Activated T-cell treated with anti-CD3 and anti-CD28 coated beads, Interleukin-2, amount 50 U/mL, for 24 hours (primary cell): Measurements from ENCODE around the gene DDX31.

ENCODE experiments used
- DNase-seq: peaks from one replicate; pipeline ENCODE4 v3.0.0-alpha.2; 2020
- H3K27ac Mint-ChIP-seq: 2 replicates; pipeline ENCODE4 v1.8.0; 2020; ENCODE audit warnings: mild to moderate bottlenecking, mixed read lengths
- H3K27me3 Mint-ChIP-seq: 2 replicates; pipeline ENCODE4 v1.8.0; 2020; ENCODE audit warnings: mixed read lengths
- H3K36me3 Mint-ChIP-seq: 2 replicates; pipeline ENCODE4 v1.8.0; 2020; ENCODE audit warnings: low read depth, mixed read lengths
- H3K4me1 Mint-ChIP-seq: 2 replicates; pipeline ENCODE4 v1.8.0; 2020; ENCODE audit warnings: low read depth, mixed read lengths
- H3K4me3 Mint-ChIP-seq: 2 replicates; pipeline ENCODE4 v1.8.0; 2020; ENCODE audit warnings: mild to moderate bottlenecking, moderate library complexity, mixed read lengths
- H3K9me3 Mint-ChIP-seq: 2 replicates; pipeline ENCODE4 v1.8.0; 2020; ENCODE audit warnings: mixed read lengths

Gene DDX31

GRCh38 chr9:132663117-132663516 lies 6.7 kb downstream of the DDX31 start:
- no peak overlapping the region for H3K4me3 Mint-ChIP-seq
- no peaks in the 10 kb centered on the region for H3K27me3 Mint-ChIP-seq
- H3K9me3 Mint-ChIP-seq: no peaks in the 10 kb centered on the region
- DNase-seq: no peak
- H3K36me3 Mint-ChIP-seq: peaks cover 18% of the 10 kb centered on the region
- no peak overlapping the region for H3K27ac Mint-ChIP-seq
- H3K4me1 Mint-ChIP-seq: peaks cover 21% of the 10 kb centered on the region

DNA sequence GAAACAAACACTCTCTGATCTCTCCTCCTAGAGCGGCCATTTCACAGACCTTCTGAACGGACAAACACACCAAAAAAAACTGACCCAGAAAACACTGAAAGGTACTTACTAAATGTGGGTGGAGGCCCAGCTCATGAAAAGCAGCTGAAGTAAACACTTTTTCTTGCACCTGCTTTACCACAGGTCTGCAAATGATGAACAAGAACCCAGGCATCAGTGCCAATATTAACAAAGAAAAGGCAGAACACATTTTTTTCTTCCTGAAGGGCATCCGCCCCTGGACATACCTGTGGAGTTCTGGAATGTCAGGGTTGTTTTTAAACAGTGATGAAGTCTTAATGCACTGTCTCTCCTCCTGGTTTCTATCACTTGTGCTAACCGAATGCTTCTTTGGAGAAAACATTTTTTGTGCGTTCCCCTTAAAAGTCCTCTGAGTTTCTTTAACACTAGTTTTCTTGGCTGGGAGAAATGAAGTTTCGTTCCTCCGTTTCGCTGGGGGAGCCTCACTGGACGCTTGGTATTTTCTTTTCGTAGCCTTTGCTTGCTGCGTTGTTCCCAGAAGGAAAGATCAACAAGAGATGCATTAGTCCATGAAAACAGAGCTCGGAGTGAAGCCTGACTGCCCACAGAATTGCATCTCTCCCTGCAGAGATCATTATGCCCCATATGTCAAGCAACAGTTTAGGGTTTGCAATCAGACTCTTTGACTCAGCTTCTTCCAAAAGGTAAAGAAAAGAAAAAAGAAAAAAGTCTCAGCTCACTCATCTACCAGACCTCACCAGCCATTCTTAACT lies 7.4 kb downstream of the DDX31 start:
- Mint-ChIP-seq H3K27me3 (no peaks in the 10 kb centered on the region), H3K9me3 (no peaks in the 10 kb centered on the region)
- no peak for DNase-seq

GRCh38 chr9:132656299-132656698 lies 13.5 kb downstream of the DDX31 start:
- Mint-ChIP-seq H3K4me3 (no peak overlapping the region), H3K4me1 (peaks cover 7% of the 10 kb centered on the region), H3K27ac (no peak overlapping the region), H3K9me3 (no peaks in the 10 kb centered on the region), H3K27me3 (no peaks in the 10 kb centered on the region), H3K36me3 (peaks cover 37% of the 10 kb centered on the region)
- no peak for DNase-seq

More for the DNA sequence above, 7.4 kb downstream of the DDX31 start:
- H3K36me3 Mint-ChIP-seq: peaks cover 10% of the 10 kb centered on the region
- peaks cover 13% of the 10 kb centered on the region for H3K4me1 Mint-ChIP-seq
- H3K4me3 Mint-ChIP-seq: no peak overlapping the region
- peak overlapping the region; percentile 24 for H3K27ac Mint-ChIP-seq

DNA sequence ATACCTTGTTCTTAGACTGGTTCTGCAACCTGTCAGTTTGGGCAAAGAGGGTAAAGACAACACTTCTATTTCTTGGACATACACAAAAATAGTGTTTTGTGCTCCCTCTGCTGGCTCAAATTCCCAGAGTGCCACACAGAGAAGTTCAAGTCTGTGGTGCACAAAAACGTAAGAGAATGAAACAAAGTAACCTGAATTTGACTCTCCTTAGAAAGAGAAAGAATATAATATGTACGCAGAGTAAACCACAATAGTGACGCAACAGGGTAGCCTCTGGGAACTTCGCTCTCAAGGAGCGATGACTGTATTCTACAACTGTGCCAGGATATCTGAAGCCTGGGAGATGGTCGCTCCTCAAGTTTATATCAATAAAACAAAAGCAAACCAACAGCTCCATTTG lies 18.5 kb downstream of the DDX31 start:
- DNase-seq: no peak
- Mint-ChIP-seq H3K27ac (no peak overlapping the region), H3K9me3 (no peaks in the 10 kb centered on the region), H3K4me1 (peaks cover 15% of the 10 kb centered on the region), H3K27me3 (no peaks in the 10 kb centered on the region), H3K4me3 (no peak overlapping the region), H3K36me3 (peaks cover 87% of the 10 kb centered on the region)

GRCh38 chr9:132648685-132649084 lies 21.1 kb downstream of the DDX31 start:
- H3K4me1 Mint-ChIP-seq: peaks cover 12% of the 10 kb centered on the region
- no peaks in the 10 kb centered on the region for H3K9me3 Mint-ChIP-seq
- H3K4me3 Mint-ChIP-seq: no peak overlapping the region
- H3K27ac Mint-ChIP-seq: no peak overlapping the region
- no peak for DNase-seq
- peaks cover 96% of the 10 kb centered on the region for H3K36me3 Mint-ChIP-seq
- H3K27me3 Mint-ChIP-seq: no peaks in the 10 kb centered on the region

- Mint-ChIP-seq H3K4me1 (peaks cover 12% of the 10 kb centered on the region), H3K27me3 (no peaks in the 10 kb centered on the region), H3K9me3 (no peaks in the 10 kb centered on the region), H3K36me3 (peaks cover 97% of the 10 kb centered on the region), H3K4me3 (no peak overlapping the region), H3K27ac (no peak overlapping the region)
- DNase-seq: no peak
These were observed 21.5 kb downstream of the DDX31 start for GRCh38 chr9:132648283-132648682.

DNA sequence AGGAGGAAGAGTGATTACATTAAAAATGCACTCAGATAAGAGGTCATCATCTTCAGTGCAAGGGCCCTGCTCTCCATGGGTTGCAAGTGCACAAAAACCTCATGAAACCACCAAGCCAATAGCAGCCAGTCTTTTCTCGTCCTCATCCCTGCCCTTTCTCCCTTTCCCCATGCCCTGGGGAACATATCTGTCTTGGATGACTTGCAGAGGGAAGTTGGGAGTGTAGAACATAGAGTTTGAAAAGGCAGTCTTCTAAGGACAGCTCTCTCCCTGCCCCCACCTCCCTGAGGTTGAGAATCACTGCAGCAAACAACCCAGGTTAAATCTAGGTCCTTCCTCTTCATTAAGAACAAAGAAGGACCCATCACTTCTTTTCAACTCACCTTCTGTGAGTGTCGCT lies 22.0 kb downstream of the DDX31 start:
- Mint-ChIP-seq H3K4me3 (no peak overlapping the region), H3K36me3 (peaks cover 100% of the 10 kb centered on the region), H3K27ac (peak overlapping the region; percentile 71), H3K27me3 (no peaks in the 10 kb centered on the region), H3K4me1 (peaks cover 12% of the 10 kb centered on the region), H3K9me3 (no peaks in the 10 kb centered on the region)
- DNase-seq: no peak

DNA sequence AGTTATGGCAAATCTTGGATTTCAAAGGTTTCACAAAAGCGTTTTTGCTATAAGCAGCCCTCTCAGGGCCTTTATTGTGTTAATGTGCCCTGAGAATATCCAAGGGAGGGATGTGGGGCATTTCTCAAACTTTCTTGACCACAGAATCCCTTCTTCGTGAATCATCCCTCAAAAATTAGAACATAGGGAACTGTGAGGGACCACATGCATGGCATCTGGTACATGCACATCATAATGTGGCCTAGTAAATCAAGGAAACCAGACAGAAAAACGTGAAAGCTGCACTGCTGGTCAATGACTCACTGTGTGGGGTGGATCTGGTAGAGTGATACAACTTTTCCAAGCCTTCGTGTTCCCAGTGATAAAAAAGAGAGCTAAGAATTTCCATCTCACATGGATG lies 22.4 kb downstream of the DDX31 start:
- Mint-ChIP-seq H3K36me3 (peaks cover 100% of the 10 kb centered on the region), H3K27ac (peak overlapping the region; percentile 71)
- no peak for DNase-seq

GRCh38 chr9:132646726-132647125 lies 23.1 kb downstream of the DDX31 start:
- Mint-ChIP-seq H3K27me3 (no peaks in the 10 kb centered on the region), H3K4me3 (no peak overlapping the region), H3K9me3 (no peaks in the 10 kb centered on the region), H3K36me3 (peaks cover 99% of the 10 kb centered on the region), H3K27ac (no peak overlapping the region), H3K4me1 (peaks cover 12% of the 10 kb centered on the region)
- no peak for DNase-seq

More for the DNA sequence above, 22.4 kb downstream of the DDX31 start:
- no peaks in the 10 kb centered on the region for H3K9me3 Mint-ChIP-seq
- H3K4me3 Mint-ChIP-seq: no peak overlapping the region
- H3K4me1 Mint-ChIP-seq: peaks cover 12% of the 10 kb centered on the region
- H3K27me3 Mint-ChIP-seq: no peaks in the 10 kb centered on the region

GRCh38 chr9:132645711-132646110 lies 24.1 kb downstream of the DDX31 start:
- H3K27ac Mint-ChIP-seq: no peak overlapping the region
- no peak for DNase-seq
- H3K27me3 Mint-ChIP-seq: no peaks in the 10 kb centered on the region
- no peak overlapping the region for H3K4me3 Mint-ChIP-seq
- H3K36me3 Mint-ChIP-seq: peaks cover 99% of the 10 kb centered on the region
- H3K9me3 Mint-ChIP-seq: no peaks in the 10 kb centered on the region
- H3K4me1 Mint-ChIP-seq: peaks cover 12% of the 10 kb centered on the region

DNA sequence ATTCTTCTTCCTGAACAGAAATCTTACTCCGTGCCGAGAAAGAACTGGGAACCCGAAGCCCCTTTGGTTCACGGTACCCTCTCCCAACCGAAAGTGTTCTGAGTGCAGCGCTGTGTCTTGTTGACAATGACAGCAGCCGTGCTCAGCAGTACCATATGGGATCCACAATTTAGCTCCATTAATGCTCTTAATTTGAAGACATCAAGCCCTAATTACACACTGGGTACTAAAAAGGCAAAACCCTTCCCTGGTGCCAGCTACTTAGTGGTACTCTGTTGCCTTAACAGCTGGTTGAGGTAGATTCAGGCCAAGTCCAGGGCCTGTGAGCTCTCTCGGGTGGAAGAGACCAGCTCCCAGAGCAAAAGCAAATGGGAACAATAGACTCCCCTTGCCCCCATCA lies 24.5 kb downstream of the DDX31 start:
- no peak overlapping the region for H3K27ac Mint-ChIP-seq
- no peak overlapping the region for H3K4me3 Mint-ChIP-seq
- H3K27me3 Mint-ChIP-seq: no peaks in the 10 kb centered on the region
- peaks cover 99% of the 10 kb centered on the region for H3K36me3 Mint-ChIP-seq
- peaks cover 12% of the 10 kb centered on the region for H3K4me1 Mint-ChIP-seq
- DNase-seq: no peak
- no peaks in the 10 kb centered on the region for H3K9me3 Mint-ChIP-seq

GRCh38 chr9:132644251-132644650 lies 25.5 kb downstream of the DDX31 start:
- Mint-ChIP-seq H3K9me3 (no peaks in the 10 kb centered on the region), H3K27me3 (no peaks in the 10 kb centered on the region), H3K4me3 (no peak overlapping the region), H3K4me1 (peaks cover 12% of the 10 kb centered on the region), H3K27ac (no peak overlapping the region), H3K36me3 (peaks cover 99% of the 10 kb centered on the region)
- no peak for DNase-seq

GRCh38 chr9:132641216-132641615 lies 28.6 kb downstream of the DDX31 start:
- H3K27ac Mint-ChIP-seq: no peak overlapping the region
- H3K9me3 Mint-ChIP-seq: no peaks in the 10 kb centered on the region
- no peaks in the 10 kb centered on the region for H3K4me1 Mint-ChIP-seq
- H3K4me3 Mint-ChIP-seq: no peak overlapping the region
- peaks cover 98% of the 10 kb centered on the region for H3K36me3 Mint-ChIP-seq
- no peaks in the 10 kb centered on the region for H3K27me3 Mint-ChIP-seq
- DNase-seq: no peak

DNA sequence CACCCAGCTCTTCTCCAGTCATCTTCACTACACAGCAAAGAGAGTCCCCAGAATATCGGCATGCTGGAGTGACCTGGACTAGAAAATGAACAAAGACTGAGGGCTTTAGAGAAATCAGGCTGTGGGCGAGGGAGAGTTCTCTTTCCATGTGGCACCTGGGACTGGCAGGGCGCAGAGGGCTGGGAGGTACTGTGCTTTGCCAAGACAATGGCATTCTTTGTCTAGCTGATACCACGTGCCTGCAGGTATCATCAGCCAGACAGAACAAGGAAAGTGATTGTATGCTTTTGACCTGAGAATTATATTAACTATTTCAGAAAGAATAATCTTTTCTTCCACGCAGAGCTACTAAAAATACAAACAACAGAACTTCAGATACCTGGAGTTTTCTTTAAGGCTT lies 30.5 kb downstream of the DDX31 start:
- H3K36me3 Mint-ChIP-seq: peaks cover 96% of the 10 kb centered on the region
- H3K9me3 Mint-ChIP-seq: no peaks in the 10 kb centered on the region
- no peak overlapping the region for H3K4me3 Mint-ChIP-seq
- no peak for DNase-seq
- H3K27me3 Mint-ChIP-seq: no peaks in the 10 kb centered on the region
- no peak overlapping the region for H3K27ac Mint-ChIP-seq
- H3K4me1 Mint-ChIP-seq: no peaks in the 10 kb centered on the region

- no peaks in the 10 kb centered on the region for H3K9me3 Mint-ChIP-seq
- DNase-seq: no peak
- H3K27me3 Mint-ChIP-seq: no peaks in the 10 kb centered on the region
- H3K4me3 Mint-ChIP-seq: no peak overlapping the region
- H3K36me3 Mint-ChIP-seq: peaks cover 96% of the 10 kb centered on the region
- no peak overlapping the region for H3K27ac Mint-ChIP-seq
- no peaks in the 10 kb centered on the region for H3K4me1 Mint-ChIP-seq
These were observed 31.5 kb downstream of the DDX31 start for GRCh38 chr9:132638240-132638639.
